A673 (cell line): ENCODE results near the gene KIF26B. TPM values are rescaled to one million over a fixed set of nuclear protein-coding genes. Genes with fewer than 3 reads are reported as not detected.

Experiments
- BruUV-seq: library from RNA; stranded (reverse); fragments of 400-500 nt; replicated peaks from 2 replicates; lab custom pipeline; 2021; lab: Mats Ljungman, UMichigan
- CTCF ChIA-PET: fragments of 300-600 bp; sonication (Branson Sonifier 250); formaldehyde crosslinking; loops from one replicate; lab custom pipeline; 2022; ENCODE audit warnings: antibody characterized with exemption; lab: Charles Lee
- POLR2A ChIA-PET: fragments of 300-600 bp; sonication (Branson Sonifier 250); formaldehyde crosslinking; loops from one replicate; lab custom pipeline; 2022; ENCODE audit warnings: antibody characterized with exemption; ENCODE audit not compliant: low non-redundant PET; lab: Charles Lee
- DNase-seq: peaks from one replicate; pipeline ENCODE4 v3.0.0-alpha.2; 2015; ENCODE audit warnings: low spot score
- H3K27ac ChIP-seq: fragments of 200-600 bp; sonication (generic); 2 replicates; pipeline ENCODE4 v1.5.1; 2016; ENCODE audit warnings: mixed run types, low read depth, mild to moderate bottlenecking, mixed read lengths, antibody characterized with exemption, low read length; ENCODE audit not compliant: poor library complexity, severe bottlenecking
- H3K27me3 ChIP-seq: fragments of 200-600 bp; sonication (generic); replicated peaks from 2 replicates; pipeline ENCODE4 v1.6.1; 2017; ENCODE audit warnings: mixed run types, low read depth, mild to moderate bottlenecking, mixed read lengths, antibody characterized with exemption, low read length; ENCODE audit not compliant: insufficient read depth, poor library complexity
- H3K36me3 ChIP-seq: fragments of 200-600 bp; sonication (generic); 2 replicates; pipeline ENCODE4 v1.6.1; 2016; ENCODE audit warnings: mixed run types, mild to moderate bottlenecking, mixed read lengths, antibody characterized with exemption, low read length; ENCODE audit not compliant: insufficient read depth, poor library complexity, severe bottlenecking
- H3K4me1 ChIP-seq: fragments of 200-600 bp; sonication (generic); 2 replicates; pipeline ENCODE4 v1.6.1; 2017; ENCODE audit warnings: mixed run types, mild to moderate bottlenecking, mixed read lengths, antibody characterized with exemption, low read length; ENCODE audit not compliant: insufficient read depth, poor library complexity, severe bottlenecking
- H3K4me3 ChIP-seq: fragments of 200-600 bp; sonication (generic); 2 replicates; pipeline ENCODE4 v1.5.1; 2016; ENCODE audit warnings: low read depth, mixed run types, mild to moderate bottlenecking, mixed read lengths, low read length; ENCODE audit not compliant: poor library complexity, severe bottlenecking
- H3K9me3 ChIP-seq: fragments of 200-600 bp; sonication (generic); 2 replicates; pipeline ENCODE4 v1.6.1; 2016; ENCODE audit warnings: mixed run types, low read depth, mild to moderate bottlenecking, mixed read lengths, antibody characterized with exemption, low read length; ENCODE audit not compliant: poor library complexity, severe bottlenecking
- EZH2 ChIP-seq: fragments of 200-600 bp; sonication (generic); IDR thresholded peaks from 2 replicates; pipeline ENCODE4 v1.6.1; 2017; ENCODE audit warnings: borderline replicate concordance, low read depth, mild to moderate bottlenecking, mixed read lengths, antibody characterized with exemption, low read length; ENCODE audit not compliant: poor library complexity, severe bottlenecking
- intact Hi-C: fragments of 100-400 bp; cut with micrococcal nuclease; formaldehyde crosslinking; loops from one replicate; pipeline ENCODE4 v1.10.0; 2022; ENCODE audit not compliant: unreplicated experiment
- total RNA-seq: library from RNA; stranded (reverse); gene quantifications from 2 replicates; pipeline ENCODE4 v1.2.3, GENCODE V29; 2021
- TF ChIP-seq, protein P1 (sequence below): fragments of 300-800, 200-600 bp; sonication (generic); conservative IDR thresholded peaks from 2 replicates; pipeline ENCODE4 v1.5.1; 2017; ENCODE audit warnings: low read depth, mild to moderate bottlenecking, antibody characterized with exemption, low read length, moderate library complexity, mixed read lengths

Gene KIF26B
- total RNA-seq, 1 experiment from 2014 or later: not detected

DNA sequence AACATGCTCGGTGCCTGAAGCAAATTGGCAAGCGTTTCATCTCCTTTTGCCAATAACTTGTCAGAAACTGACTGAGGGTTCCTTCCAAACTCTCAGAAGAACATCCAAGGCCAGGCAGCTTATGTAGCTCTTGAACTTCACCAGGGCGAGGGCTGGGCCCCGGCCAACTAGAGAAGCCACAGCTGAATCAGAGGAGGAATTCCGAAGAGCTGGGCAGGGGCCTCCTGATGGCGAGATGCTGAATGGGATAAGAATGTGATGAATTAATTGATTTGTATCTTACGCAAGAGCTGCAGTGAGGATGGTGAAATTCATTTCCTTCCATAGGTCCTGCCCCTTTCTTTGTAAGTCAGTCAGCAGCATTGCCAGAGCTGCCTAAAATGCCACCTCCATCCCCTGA lies 345.8 kb downstream of the KIF26B start:
- intact Hi-C loops: no loop called here
- no TSS peak for BruUV-seq
- Histone ChIP-seq H3K9me3 (no peaks in the 10 kb centered on the region), H3K27ac (no peak overlapping the region), H3K4me1 (no peaks in the 10 kb centered on the region), H3K4me3 (no peak overlapping the region), H3K27me3 (peaks cover 11% of the 10 kb centered on the region), H3K36me3 (no peaks in the 10 kb centered on the region)
- POLR2A ChIA-PET: no interaction called here
- TF ChIP-seq EZH2: no peak
- TF ChIP-seq, protein P1, sequence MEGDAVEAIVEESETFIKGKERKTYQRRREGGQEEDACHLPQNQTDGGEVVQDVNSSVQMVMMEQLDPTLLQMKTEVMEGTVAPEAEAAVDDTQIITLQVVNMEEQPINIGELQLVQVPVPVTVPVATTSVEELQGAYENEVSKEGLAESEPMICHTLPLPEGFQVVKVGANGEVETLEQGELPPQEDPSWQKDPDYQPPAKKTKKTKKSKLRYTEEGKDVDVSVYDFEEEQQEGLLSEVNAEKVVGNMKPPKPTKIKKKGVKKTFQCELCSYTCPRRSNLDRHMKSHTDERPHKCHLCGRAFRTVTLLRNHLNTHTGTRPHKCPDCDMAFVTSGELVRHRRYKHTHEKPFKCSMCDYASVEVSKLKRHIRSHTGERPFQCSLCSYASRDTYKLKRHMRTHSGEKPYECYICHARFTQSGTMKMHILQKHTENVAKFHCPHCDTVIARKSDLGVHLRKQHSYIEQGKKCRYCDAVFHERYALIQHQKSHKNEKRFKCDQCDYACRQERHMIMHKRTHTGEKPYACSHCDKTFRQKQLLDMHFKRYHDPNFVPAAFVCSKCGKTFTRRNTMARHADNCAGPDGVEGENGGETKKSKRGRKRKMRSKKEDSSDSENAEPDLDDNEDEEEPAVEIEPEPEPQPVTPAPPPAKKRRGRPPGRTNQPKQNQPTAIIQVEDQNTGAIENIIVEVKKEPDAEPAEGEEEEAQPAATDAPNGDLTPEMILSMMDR: no peak
- CTCF ChIA-PET: no interaction called here
- no peak for DNase-seq

DNA sequence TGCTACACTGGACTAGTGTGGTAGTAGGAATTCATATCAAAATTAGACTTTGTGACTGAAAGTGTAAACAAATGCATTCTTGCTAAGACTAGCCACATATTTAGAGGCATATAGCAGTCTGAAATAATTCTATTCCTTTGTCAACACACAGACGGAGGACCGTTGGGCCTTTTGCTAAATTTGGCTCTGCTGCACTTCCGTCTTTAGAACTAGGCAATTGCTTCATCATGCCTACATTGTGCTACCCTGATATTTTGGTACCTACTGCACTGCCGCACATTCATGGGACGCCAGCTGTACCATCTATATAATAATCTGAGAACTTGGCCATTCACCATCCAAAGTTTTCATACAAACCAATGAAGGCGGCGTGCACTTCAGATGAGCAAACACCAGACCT lies 346.8 kb downstream of the KIF26B start:
- H3K27me3 ChIP-seq: peaks cover 11% of the 10 kb centered on the region
- DNase-seq: no peak
- no peaks in the 10 kb centered on the region for H3K4me1 ChIP-seq
- no TSS peak for BruUV-seq
- intact Hi-C loops: no loop called here
- H3K36me3 ChIP-seq: no peaks in the 10 kb centered on the region
- no peaks in the 10 kb centered on the region for H3K9me3 ChIP-seq
- TF ChIP-seq EZH2: no peak
- TF ChIP-seq, protein P1: no peak
- H3K27ac ChIP-seq: no peak overlapping the region
- no peak overlapping the region for H3K4me3 ChIP-seq
- POLR2A ChIA-PET: no interaction called here
- CTCF ChIA-PET: no interaction called here

DNA sequence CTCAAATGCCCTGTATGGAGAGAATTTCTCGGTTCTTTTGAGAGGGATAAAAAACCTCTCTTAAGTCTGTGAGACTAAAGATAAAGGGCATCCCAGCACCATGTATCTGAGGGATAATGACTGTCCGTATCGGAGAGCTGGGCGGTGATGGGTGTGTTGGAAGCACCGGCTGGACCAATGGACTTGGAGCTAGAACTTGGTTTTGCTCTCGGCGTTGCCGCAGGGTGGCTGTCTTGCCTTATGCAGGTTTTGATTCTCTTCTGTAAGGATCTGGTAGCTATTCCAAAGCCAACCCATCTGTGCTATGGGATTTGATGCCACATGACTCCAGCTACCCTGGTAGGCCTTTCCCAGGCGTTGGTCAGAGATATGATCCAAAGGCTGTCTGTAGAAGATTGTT lies 348.8 kb downstream of the KIF26B start:
- BruUV-seq: no TSS peak
- TF ChIP-seq, protein P1: no peak
- TF ChIP-seq EZH2: no peak

More for the DNA sequence above, 348.8 kb downstream of the KIF26B start:
- Histone ChIP-seq H3K4me3 (no peak overlapping the region), H3K9me3 (no peaks in the 10 kb centered on the region), H3K36me3 (no peaks in the 10 kb centered on the region), H3K27me3 (peaks cover 10% of the 10 kb centered on the region), H3K27ac (no peak overlapping the region), H3K4me1 (no peaks in the 10 kb centered on the region)
- CTCF ChIA-PET: no interaction called here
- intact Hi-C loops: no loop called here
- POLR2A ChIA-PET: no interaction called here
- DNase-seq: no peak
